HCT116 (cell line): ENCODE measurements around the gene CEP19. TPM values are rescaled to one million over a fixed set of nuclear protein-coding genes. Genes with fewer than 3 reads are reported as not detected.

Source experiments
- total RNA-seq: library from RNA; stranded (reverse); gene quantifications from one replicate; pipeline ENCODE4 v1.2.1, GENCODE V29; 2021; ENCODE audit not compliant: unreplicated experiment

CEP19 gene
- total RNA-seq, 1 experiment from 2014 or later, result 2.7 TPM

Other genes starting within 250 kb of the CEP19 start
- 25.1 TPM for gene RNF168, start 208.5 kb downstream of the CEP19 start, total RNA-seq
- gene SMCO1, start 196.9 kb downstream of the CEP19 start, total RNA-seq, result not detected
- gene WDR53, start 143.7 kb downstream of the CEP19 start, total RNA-seq, result 14.8 TPM
- gene FBXO45, start 143.6 kb downstream of the CEP19 start, total RNA-seq, result 23.2 TPM
- gene NRROS, start 72.6 kb downstream of the CEP19 start, total RNA-seq, result 0.12 TPM
- gene PIGX, start 127 bp upstream of the CEP19 start, total RNA-seq, result 27.2 TPM
- 69.6 TPM for gene PAK2, start 27.6 kb upstream of the CEP19 start, total RNA-seq
- 27.6 TPM for gene SENP5, start 155.7 kb upstream of the CEP19 start, total RNA-seq
- 82.4 TPM for gene NCBP2, start 230.3 kb upstream of the CEP19 start, total RNA-seq